Panc1 (cell line): ENCODE data around the gene COMMD2. TPM values are rescaled to one million over a fixed set of nuclear protein-coding genes. Genes with fewer than 3 reads are reported as not detected.
A peak's percentile ranks its signal among the peaks of the same experiment; 100 is the strongest.

Experiments
- ATAC-seq: fragments of 200-7000 bp; cut with Tn5 transposase; 2 replicates; pipeline ENCODE4 v1.9.1; 2020; ENCODE audit warnings: mild to moderate bottlenecking, moderate library complexity
- BruUV-seq: library from RNA; stranded (reverse); fragments of 400-500 nt; replicated peaks from 2 replicates; lab custom pipeline; 2021; lab: Mats Ljungman, UMichigan
- CTCF ChIA-PET: fragments of 300-600 bp; sonication (Branson Sonifier 250); formaldehyde crosslinking; loops from one replicate; lab custom pipeline; 2022; ENCODE audit warnings: antibody characterized with exemption; lab: Charles Lee
- POLR2A ChIA-PET: fragments of 300-600 bp; sonication (Branson Sonifier 250); formaldehyde crosslinking; loops from one replicate; lab custom pipeline; 2022; ENCODE audit warnings: antibody characterized with exemption; lab: Charles Lee
- DNase-seq: peaks from one replicate; pipeline ENCODE4 v3.0.0-alpha.2; 2010; ENCODE audit warnings: low read depth, low spot score
- H3K27ac ChIP-seq: 2 replicates; pipeline ENCODE4 v1.5.1; 2011; ENCODE audit warnings: mild to moderate bottlenecking, low read length, inconsistent platforms
- H3K27me3 ChIP-seq: fragments of 200-500 bp; sonication (Bioruptor generic); 2 replicates; pipeline ENCODE4 v1.6.0; 2014; ENCODE audit warnings: low read length, inconsistent platforms; ENCODE audit not compliant: control insufficient read depth, insufficient read depth
- H3K36me3 ChIP-seq: fragments of 200-500 bp; sonication (Bioruptor generic); 2 replicates; pipeline ENCODE4 v1.5.1; 2014; ENCODE audit warnings: inconsistent platforms, mild to moderate bottlenecking, low read length, moderate library complexity; ENCODE audit not compliant: control insufficient read depth, insufficient read depth
- H3K4me1 ChIP-seq: 2 replicates; pipeline ENCODE4 v1.5.1; 2011; ENCODE audit warnings: inconsistent platforms, mild to moderate bottlenecking, low read length, moderate library complexity; ENCODE audit not compliant: control insufficient read depth, insufficient read depth
- H3K4me3 ChIP-seq, 2 experiments: 2 replicates each; pipeline ENCODE4 v1.5.1; 2011 to 2012; ENCODE audit warnings: low read depth in 2 of 2, low read length in 2 of 2, mild to moderate bottlenecking in 2 of 2, inconsistent platforms in 1 of 2, moderate library complexity in 1 of 2
- H3K9me3 ChIP-seq: fragments of 200-500 bp; sonication (Bioruptor generic); 2 replicates; pipeline ENCODE4 v1.5.1; 2014; ENCODE audit warnings: low read depth, mild to moderate bottlenecking, inconsistent platforms, low read length, moderate library complexity; ENCODE audit not compliant: control insufficient read depth, insufficient read depth
- CTCF ChIP-seq: fragments of 450-650 bp; IDR thresholded peaks from 2 replicates; pipeline ENCODE4 v1.5.1; 2017; ENCODE audit warnings: mild to moderate bottlenecking
- POLR2AphosphoS5 ChIP-seq: IDR thresholded peaks from 2 replicates; pipeline ENCODE4 v1.6.1; 2012; ENCODE audit warnings: mild to moderate bottlenecking, low read depth, low read length, moderate library complexity
- REST ChIP-seq, 2 experiments: IDR thresholded peaks; 2 replicates each; pipeline ENCODE4 v1.6.1; 2011 to 2012; ENCODE audit warnings: low read depth in 2 of 2, control low read depth in 1 of 2, low read length in 1 of 2, mild to moderate bottlenecking in 1 of 2, moderate library complexity in 1 of 2; ENCODE audit not compliant: insufficient read depth in 1 of 2
- SIN3A ChIP-seq: IDR thresholded peaks from 2 replicates; pipeline ENCODE4 v1.6.1; 2012; ENCODE audit warnings: low read depth, mild to moderate bottlenecking, low read length, moderate library complexity, borderline replicate concordance; ENCODE audit not compliant: insufficient read depth
- TCF7L2 ChIP-seq: IDR thresholded peaks from 2 replicates; pipeline ENCODE4 v1.6.1; 2011; ENCODE audit warnings: mild to moderate bottlenecking, low read depth, low read length, inconsistent platforms
- in situ Hi-C: cut with HindIII; loops from 2 replicates; pipeline ENCODE4 v1.10.0; 2016; ENCODE audit warnings: low sequenced_read_pairs, low pct_unique_long_range_greater_than_20kb
- intact Hi-C: fragments of 100-400 bp; cut with micrococcal nuclease; formaldehyde crosslinking; loops from one replicate; pipeline ENCODE4 v1.10.0; 2022; ENCODE audit not compliant: unreplicated experiment
- total RNA-seq: library from RNA; stranded (reverse); gene quantifications from one replicate; pipeline ENCODE4 v1.2.1, GENCODE V29; 2021; ENCODE audit not compliant: unreplicated experiment

COMMD2 gene
- total RNA-seq, 1 experiment from 2014 or later: 70.2 TPM

- BruUV-seq: no TSS peak
- CTCF ChIA-PET: interaction anchor here (0.6 to 2.7 kb wide), 3 partner anchors 42 to 235 kb away, joined by 3 to 30 read pairs (median 3); no protein-coding TSS in a partner anchor
- Histone ChIP-seq H3K27me3 (peaks cover 3% of the 10 kb centered on the region; the same call in 1 of the 2 replicates), H3K4me3 (no peak overlapping the region), H3K27ac (no peak overlapping the region), H3K4me1 (no peaks in the 10 kb centered on the region), H3K36me3 (no peaks in the 10 kb centered on the region), H3K9me3 (no peaks in the 10 kb centered on the region)
- POLR2A ChIA-PET: no interaction called here
- DNase-seq (no peak), ATAC-seq (peak; percentile 70; the same call in 1 of the 2 replicates)
- TF ChIP-seq TCF7L2: no peak
- peak; percentile 66; the same call in 1 of the 2 replicates for TF ChIP-seq CTCF
- no peak for TF ChIP-seq REST (IDR thresholded peaks at IDR 0.05; ENCODE audit: insufficient read depth in 1 of 2, low read depth in 2 of 2, low read length in 1 of 2)
- no peak for TF ChIP-seq SIN3A
- no peak for TF ChIP-seq POLR2AphosphoS5
- intact Hi-C loops: loop anchor here (5.0 kb wide), 1 partner anchor 41 kb away; no protein-coding TSS in a partner anchor
- in situ Hi-C loops: no loop called here
Measured at GRCh38 chr3:149765762-149766334, 13.6 kb upstream of the COMMD2 start.

- ATAC-seq (no peak), DNase-seq (no peak)
- intact Hi-C loops: no loop called here
- ChIA-PET CTCF (interaction anchor here (0.7 kb wide), 1 partner anchor 20 kb away, joined by 5 read pairs; no protein-coding TSS in a partner anchor), POLR2A (interaction anchor here (0.6 kb wide), 1 partner anchor 12 kb away, joined by 3 read pairs; no protein-coding TSS in a partner anchor)
- Histone ChIP-seq H3K4me1 (no peaks in the 10 kb centered on the region), H3K4me3 (no peak overlapping the region), H3K27ac (no peak overlapping the region), H3K27me3 (peaks cover 3% of the 10 kb centered on the region; the same call in 1 of the 2 replicates), H3K9me3 (no peaks in the 10 kb centered on the region), H3K36me3 (no peaks in the 10 kb centered on the region)
- no peak for TF ChIP-seq POLR2AphosphoS5
- no peak for TF ChIP-seq CTCF
- no peak for TF ChIP-seq REST (IDR thresholded peaks at IDR 0.05; ENCODE audit: insufficient read depth in 1 of 2, low read depth in 2 of 2, low read length in 1 of 2)
- TF ChIP-seq SIN3A: no peak
- TF ChIP-seq TCF7L2: no peak
- no TSS peak for BruUV-seq
- in situ Hi-C loops: no loop called here
Measured at GRCh38 chr3:149764302-149764701, 12.0 kb upstream of the COMMD2 start.
